ENCODE data around the gene NFAM1.

DNA sequence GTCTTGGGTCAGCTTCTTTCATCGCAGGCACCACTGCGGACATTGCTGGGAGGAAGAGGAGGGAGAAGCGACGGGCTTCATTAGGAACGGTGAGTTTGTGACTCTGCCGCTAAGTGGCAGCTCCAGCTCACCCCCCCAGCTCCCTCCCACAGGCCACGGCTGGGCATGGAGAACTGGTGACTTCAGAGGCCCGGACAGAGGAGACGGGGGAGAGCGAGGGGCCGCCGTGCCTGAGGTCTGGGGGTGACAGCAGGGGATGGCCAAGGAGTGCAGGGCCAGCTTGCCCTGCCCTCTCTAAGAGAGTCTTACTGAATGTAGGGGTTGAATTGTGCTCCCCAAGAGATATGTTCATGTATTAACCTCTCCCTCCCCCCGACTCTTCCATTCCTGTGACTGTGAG is 13.9 kb upstream of the NFAM1 start:
- TF ChIP-seq POLR2A (IDR thresholded peaks at IDR 0.05) (no peak), CTCF (IDR thresholded peaks at IDR 0.05) (no peak)
